NOMO-1 treated with dmso at 0.1 percent for 144 hours (cell line): ENCODE results near the gene EYS.

ENCODE experiments used
- DNase-seq: peaks from one replicate; lab custom pipeline; 2025; ENCODE audit not compliant: unreplicated experiment; lab: John Stamatoyannopoulos, UW

The EYS gene

GRCh38 chr6:64357430-64357829 lies 1349.6 kb downstream of the EYS start:
- no peak for DNase-seq

- no peak for DNase-seq
Observed at GRCh38 chr6:64347411-64347810, 1359.6 kb downstream of the EYS start.

DNA sequence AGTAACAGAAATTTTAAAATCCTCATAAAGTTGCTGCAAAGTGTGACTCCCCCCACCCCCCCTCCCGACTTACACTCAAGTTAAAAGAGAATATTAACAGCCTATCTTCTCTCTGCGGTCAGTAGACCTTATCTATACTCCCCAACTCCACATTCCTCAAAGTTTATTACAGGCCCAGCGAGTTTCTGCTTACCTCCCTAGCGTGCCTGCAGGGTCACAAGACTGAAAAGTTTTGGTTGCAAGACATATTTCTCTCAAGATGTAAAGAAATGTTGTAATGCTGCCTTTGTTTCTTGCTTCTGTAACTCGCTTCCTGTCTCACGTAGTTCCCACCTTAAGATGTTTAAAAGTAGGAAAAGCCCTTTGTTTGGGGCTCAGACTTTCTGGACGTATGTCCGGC lies 1371.8 kb downstream of the EYS start:
- no peak for DNase-seq

- DNase-seq, result no peak
Observed at GRCh38 chr6:64334636-64335035, 1372.4 kb downstream of the EYS start.

GRCh38 chr6:64330694-64331307 lies 1376.2 kb downstream of the EYS start:
- DNase-seq, result no peak

GRCh38 chr6:64326939-64327338 lies 1380.1 kb downstream of the EYS start:
- DNase-seq, result no peak

DNA sequence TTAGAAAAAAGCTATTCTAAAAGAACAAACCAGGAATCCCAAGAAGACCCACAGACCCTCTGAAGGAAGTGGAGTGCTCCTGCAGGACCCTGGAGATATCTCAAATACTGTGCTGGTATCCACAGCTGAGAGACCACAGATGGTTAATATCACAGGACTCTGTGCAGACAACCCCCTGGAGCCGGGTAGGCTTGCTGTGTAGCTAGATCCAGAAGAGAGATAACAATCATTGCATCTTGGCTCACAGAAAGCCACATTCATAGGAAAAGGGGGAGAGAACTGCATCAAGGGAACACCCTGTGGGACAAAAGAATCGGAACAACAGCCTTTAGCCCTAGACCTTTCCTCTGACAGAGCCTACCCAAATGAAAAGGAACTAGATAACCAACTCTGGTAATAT lies 1381.9 kb downstream of the EYS start:
- no peak for DNase-seq

- DNase-seq, result no peak
Observed at GRCh38 chr6:64310214-64310613, 1396.8 kb downstream of the EYS start.

- no peak for DNase-seq
Observed at GRCh38 chr6:64301307-64302236, 1405.5 kb downstream of the EYS start.

DNA sequence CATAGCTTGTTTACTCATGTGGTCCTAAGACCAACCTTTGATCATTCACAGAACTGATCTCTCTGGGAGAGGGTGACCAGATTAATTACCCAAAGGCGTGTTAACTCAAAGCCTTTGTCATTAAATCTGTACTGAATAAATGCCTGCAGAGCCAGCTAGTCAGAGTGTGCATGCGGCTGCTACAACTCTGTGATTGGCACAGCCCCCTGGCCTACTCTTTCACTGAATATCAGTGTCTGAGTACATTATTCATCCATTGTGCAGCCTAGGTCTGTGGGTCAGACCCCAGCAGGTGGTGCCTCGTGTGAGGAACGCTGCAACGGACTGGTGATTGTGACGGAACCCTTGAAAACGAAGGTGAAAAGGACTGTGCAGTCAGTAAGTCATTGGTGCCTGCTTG lies 1407.8 kb downstream of the EYS start:
- DNase-seq, result no peak

GRCh38 chr6:64294034-64294433 lies 1413.0 kb downstream of the EYS start:
- DNase-seq, result no peak

DNA sequence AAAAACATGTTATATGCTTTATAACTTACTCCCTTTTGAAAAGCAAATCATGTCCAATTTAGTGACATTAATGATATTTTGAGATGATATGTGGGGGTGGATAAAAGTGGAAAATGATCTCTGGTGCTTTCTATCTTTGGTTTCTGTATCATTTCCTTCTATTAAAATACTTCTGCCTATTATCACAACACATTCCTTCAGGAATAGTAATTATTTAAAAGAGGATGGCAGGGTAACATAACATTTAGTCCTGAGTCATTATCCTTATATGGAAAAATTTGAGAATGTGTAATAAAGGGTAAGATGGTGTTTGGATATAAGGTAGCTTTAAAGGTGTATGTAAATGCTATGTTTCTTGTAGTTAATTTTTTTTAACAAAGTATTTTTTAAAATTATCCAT lies 1413.7 kb downstream of the EYS start:
- DNase-seq, result no peak

- DNase-seq, result no peak
Observed at GRCh38 chr6:64290867-64291266, 1416.2 kb downstream of the EYS start.

GRCh38 chr6:64289931-64290330 lies 1417.1 kb downstream of the EYS start:
- no peak for DNase-seq

DNA sequence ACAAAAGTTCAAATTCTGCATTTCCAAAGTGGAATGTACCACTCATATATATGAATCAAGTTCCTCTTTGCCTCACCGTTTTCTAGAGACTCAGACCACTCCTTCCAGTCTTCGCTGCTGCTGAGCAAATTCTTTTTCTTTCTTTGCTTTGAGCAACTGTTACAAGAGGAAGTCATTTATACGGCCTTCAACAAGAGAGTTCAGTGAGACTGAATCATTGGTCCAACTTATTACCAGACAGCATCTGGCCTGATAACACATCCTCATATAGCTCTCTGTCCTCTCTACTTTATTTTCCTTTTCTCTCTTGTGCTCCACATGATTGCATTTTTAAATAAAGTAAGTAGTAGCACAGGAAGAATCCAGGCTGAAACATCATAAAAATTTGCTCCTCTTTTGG lies 1418.7 kb downstream of the EYS start:
- no peak for DNase-seq

DNA sequence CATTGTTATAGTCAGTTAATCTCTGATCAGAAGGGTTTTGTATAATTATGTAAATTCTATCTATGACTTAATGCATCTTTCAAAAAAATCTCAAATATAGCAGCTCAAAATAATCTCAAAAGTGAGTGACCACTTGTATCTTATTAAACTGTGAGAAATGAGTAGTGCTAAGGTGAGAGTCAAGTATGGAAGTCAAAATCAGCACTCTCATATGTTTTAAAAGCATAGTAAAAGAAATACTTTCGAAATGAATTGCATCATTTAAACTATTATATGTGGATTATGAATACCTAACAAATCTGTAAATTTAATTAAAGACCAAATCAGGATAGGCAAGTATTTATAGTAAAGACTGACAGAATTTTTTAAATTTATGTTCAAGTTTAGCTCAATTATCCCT lies 1425.9 kb downstream of the EYS start:
- DNase-seq, result no peak

DNA sequence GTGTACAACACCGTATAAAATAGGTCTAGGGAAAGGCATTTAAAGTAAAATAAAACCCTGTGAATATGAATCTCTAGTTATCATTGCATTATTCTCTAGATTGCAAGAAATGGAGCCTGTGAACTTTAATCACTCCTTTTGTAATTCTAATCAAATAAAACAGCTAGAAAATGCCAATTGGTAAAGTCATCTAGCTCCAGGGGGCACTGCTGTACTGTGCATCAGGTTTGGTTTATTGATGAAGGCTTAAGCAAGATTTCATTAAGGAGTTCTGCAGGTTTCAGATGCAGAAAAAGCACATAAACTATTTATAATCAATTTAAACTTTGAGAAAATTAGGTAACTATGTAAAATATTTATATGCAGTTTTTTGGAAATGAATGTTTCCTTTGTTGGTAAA lies 1426.5 kb downstream of the EYS start:
- no peak for DNase-seq

GRCh38 chr6:64270083-64270482 lies 1436.9 kb downstream of the EYS start:
- DNase-seq, result no peak

- no peak for DNase-seq
Observed at GRCh38 chr6:64266351-64266821, 1440.6 kb downstream of the EYS start.

- DNase-seq, result no peak
Observed at GRCh38 chr6:64263778-64264177, 1443.2 kb downstream of the EYS start.

DNA sequence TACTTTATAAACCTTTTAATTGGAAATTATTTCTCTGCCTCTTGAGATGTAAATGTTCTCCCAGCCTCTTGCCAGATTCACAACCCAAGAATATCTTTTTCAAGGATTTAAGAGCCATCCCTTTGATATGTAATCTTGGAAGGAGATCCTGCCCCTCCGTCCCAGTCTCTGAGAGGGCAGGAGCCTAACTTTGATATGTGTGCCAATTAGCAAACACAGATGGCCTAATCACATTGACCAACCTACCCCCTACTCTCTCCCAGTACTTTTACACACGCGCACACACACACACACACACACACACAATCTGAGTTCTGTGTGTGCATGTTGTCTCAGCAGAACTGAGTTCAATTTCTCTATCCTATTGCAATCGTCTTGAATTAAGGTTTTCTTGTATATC lies 1447.7 kb downstream of the EYS start:
- no peak for DNase-seq

DNA sequence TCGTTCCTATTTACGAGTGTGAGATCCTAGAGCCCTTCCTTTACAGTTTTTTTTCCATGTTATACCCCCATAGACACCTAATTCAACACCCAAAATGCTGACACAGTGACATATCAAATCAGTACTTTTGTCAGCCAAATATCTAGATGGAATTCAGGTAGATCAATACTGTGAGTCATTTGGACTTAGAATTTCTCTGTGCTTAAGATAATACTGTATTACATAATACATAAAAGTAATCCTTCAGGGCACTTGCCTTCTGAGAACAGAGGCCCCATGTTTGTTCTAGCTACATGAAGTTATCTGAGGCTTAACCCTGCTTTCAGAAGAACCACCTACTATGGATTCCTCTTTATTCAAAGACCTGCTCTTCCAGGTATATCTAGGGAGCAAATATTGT lies 1448.3 kb downstream of the EYS start:
- no peak for DNase-seq
